Sigmoid colon (tissue), 7 donors: ENCODE measurements around the gene SLC2A13. TPM values are rescaled to one million over a fixed set of nuclear protein-coding genes. Genes with fewer than 3 reads are reported as not detected.

ENCODE experiments used
- DNase-seq: peaks from one replicate; pipeline ENCODE4 v3.0.0-alpha.2; 2019
- H3K27ac ChIP-seq, 4 donors: fragments of 200-600 bp; sonication (generic); one replicate each; pipeline ENCODE4 v1.5.1; 2016 to 2019; ENCODE audit warnings: mild to moderate bottlenecking in 1 of 4
- H3K27me3 ChIP-seq, 3 donors: fragments of 200-600 bp; sonication (generic); one replicate each; pipeline ENCODE4 v1.5.1; 2019; ENCODE audit warnings: mild to moderate bottlenecking in 1 of 3
- H3K36me3 ChIP-seq, 4 donors: fragments of 200-600 bp; sonication (generic); one replicate each; pipeline ENCODE4 v1.5.1; 2016 to 2019
- H3K4me1 ChIP-seq, 4 donors: fragments of 200-600 bp; sonication (generic); one replicate each; pipeline ENCODE4 v1.5.1; 2017 to 2019
- H3K4me3 ChIP-seq, 4 donors: fragments of 200-600 bp; sonication (generic); one replicate each; pipeline ENCODE4 v1.5.1; 2017 to 2019; ENCODE audit warnings: mild to moderate bottlenecking in 2 of 4, moderate library complexity in 1 of 4
- H3K9me3 ChIP-seq, 4 donors: fragments of 200-600 bp in 3 of 4; sonication (generic) in 3 of 4; one replicate each; pipeline versions ENCODE4 v1.5.1 to v1.6.1; 2013 to 2019
- EP300 ChIP-seq, 4 donors: sonication (generic); formaldehyde crosslinking; IDR thresholded peaks; one replicate each; pipeline ENCODE4 v1.6.1; 2017; ENCODE audit warnings: antibody characterized with exemption in 4 of 4
- POLR2A ChIP-seq, 2 donors: fragments of 450-650 bp; IDR thresholded peaks; one replicate each; pipeline ENCODE4 v1.6.1; 2016; ENCODE audit warnings: antibody characterized with exemption in 2 of 2, mild to moderate bottlenecking in 2 of 2, moderate library complexity in 2 of 2
- POLR2AphosphoS5 ChIP-seq, 4 donors: sonication (generic); formaldehyde crosslinking; IDR thresholded peaks; one replicate each; pipeline ENCODE4 v1.6.1; 2017; ENCODE audit warnings: antibody characterized with exemption in 4 of 4
- WGBS, 2 donors: extraction: QIAGEN DNeasy Blood & Tissue Kit; methylation state at CpG; one replicate each; pipeline ENCODE4 v1.1.7; 2013; 5-methylcytosine and 5-hydroxymethylcytosine counted together
- intact Hi-C: fragments of 100-400 bp; cut with DNase I; formaldehyde crosslinking; loops from one replicate; pipeline ENCODE4 v1.15.1; 2023
- polyA plus RNA-seq, 3 donors: library from polyadenylated mRNA; stranded (reverse); fragments of 200-250 nt; gene quantifications; one replicate each; pipeline ENCODE4 v1.2.3, GENCODE V29; 2013
- total RNA-seq, 4 donors: library from RNA; depleted of rRNA; stranded (reverse); fragments of >200 nt; gene quantifications; one replicate each; pipeline ENCODE4 v1.1.0, GENCODE V29; 2016
- TF ChIP-seq, protein P1 (sequence below), 4 experiments: fragments of 450-650 bp in 3 of 4; fragments of 200-600 bp in 1 of 4; IDR thresholded peaks; one replicate each; pipeline ENCODE4 v1.5.1; 2016 to 2019; ENCODE audit warnings: antibody characterized with exemption in 4 of 4, mild to moderate bottlenecking in 3 of 4, moderate library complexity in 2 of 4
- donor health status: healthy with polysubstance abuse.
- donor health status: Bipolar disorder and iron deficiency.
- donor health status: healthy.

SLC2A13 gene
- total and polyA plus RNA-seq, 7 donors, result 1.8 to 32.3 (median 20.2) TPM

DNA sequence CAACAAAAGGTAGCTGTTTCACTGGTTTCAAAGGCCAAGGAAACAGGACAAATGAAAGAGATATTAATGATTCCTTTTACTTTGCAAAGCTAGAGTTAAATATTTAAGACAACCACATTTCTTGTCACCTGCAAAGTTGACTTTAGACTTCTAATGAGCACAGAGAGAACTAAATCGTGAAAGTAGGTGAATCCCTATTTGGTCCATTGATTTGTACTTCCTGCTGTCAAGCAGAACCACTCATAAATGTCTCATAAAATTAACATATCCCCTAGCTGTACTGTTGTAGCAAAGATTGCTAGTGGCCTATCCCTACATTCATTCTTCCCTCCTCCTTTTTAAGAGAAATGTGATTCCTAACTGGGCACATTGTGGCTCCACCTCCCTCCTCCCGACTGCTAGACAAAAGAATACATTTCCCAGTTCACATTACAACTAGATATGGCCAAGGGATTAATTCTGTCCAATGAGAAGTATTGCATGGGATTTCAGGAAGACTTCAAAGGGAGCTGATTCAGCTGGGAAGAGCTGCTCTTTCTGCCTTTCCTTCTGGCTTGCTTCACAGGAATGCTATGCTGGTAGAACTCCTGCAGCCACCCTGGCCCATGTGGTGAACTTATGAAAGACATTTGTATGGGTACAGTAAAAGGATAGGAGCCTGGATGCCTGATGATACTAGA, 258.8 kb downstream of the SLC2A13 start:
- Histone ChIP-seq H3K9me3 (no peaks in the 10 kb centered on the region), H3K4me1 (no peaks in the 10 kb centered on the region), H3K36me3 (no peaks in the 10 kb centered on the region), H3K27me3 (no peaks in the 10 kb centered on the region), H3K27ac (no peak overlapping the region), H3K4me3 (no peak overlapping the region)
- intact Hi-C loops, result no loop called here
- no peak for DNase-seq
- TF ChIP-seq, protein P1, sequence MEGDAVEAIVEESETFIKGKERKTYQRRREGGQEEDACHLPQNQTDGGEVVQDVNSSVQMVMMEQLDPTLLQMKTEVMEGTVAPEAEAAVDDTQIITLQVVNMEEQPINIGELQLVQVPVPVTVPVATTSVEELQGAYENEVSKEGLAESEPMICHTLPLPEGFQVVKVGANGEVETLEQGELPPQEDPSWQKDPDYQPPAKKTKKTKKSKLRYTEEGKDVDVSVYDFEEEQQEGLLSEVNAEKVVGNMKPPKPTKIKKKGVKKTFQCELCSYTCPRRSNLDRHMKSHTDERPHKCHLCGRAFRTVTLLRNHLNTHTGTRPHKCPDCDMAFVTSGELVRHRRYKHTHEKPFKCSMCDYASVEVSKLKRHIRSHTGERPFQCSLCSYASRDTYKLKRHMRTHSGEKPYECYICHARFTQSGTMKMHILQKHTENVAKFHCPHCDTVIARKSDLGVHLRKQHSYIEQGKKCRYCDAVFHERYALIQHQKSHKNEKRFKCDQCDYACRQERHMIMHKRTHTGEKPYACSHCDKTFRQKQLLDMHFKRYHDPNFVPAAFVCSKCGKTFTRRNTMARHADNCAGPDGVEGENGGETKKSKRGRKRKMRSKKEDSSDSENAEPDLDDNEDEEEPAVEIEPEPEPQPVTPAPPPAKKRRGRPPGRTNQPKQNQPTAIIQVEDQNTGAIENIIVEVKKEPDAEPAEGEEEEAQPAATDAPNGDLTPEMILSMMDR (IDR thresholded peaks at IDR 0.05), result no peak
- no peak for TF ChIP-seq POLR2AphosphoS5 (IDR thresholded peaks at IDR 0.05)
- TF ChIP-seq POLR2A (IDR thresholded peaks at IDR 0.05), result no peak
- TF ChIP-seq EP300 (IDR thresholded peaks at IDR 0.05), result no peak
- 69 to 76% methylated on average over 2 of the region's 2 CpGs for whole genome bisulfite sequencing, 2 donors

DNA sequence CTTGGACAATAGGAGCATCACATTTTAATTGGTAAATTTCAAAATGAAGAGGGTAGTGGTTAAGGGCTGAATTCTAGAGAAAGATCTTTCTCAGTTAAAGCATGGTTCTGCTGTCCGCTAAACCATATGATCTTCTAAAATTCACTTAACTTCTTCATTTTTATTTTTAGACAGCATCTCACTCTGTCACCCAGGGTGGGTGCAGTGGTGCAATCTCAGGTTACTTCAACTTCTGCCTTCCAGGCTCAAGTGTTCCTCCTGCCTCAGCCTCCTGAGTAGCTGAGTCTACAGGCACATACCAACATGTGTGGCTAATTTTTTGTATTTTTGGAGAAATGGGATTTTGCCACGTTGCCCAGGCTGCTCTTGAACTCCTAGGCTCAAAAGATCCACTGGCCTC, 259.6 kb downstream of the SLC2A13 start:
- no peak for DNase-seq
- TF ChIP-seq POLR2AphosphoS5 (IDR thresholded peaks at IDR 0.05) (no peak), EP300 (IDR thresholded peaks at IDR 0.05) (no peak), POLR2A (IDR thresholded peaks at IDR 0.05) (no peak)
- Histone ChIP-seq H3K36me3 (no peaks in the 10 kb centered on the region), H3K9me3 (no peaks in the 10 kb centered on the region), H3K27ac (no peak overlapping the region), H3K27me3 (no peaks in the 10 kb centered on the region), H3K4me3 (no peak overlapping the region), H3K4me1 (no peaks in the 10 kb centered on the region)
- intact Hi-C loops, result no loop called here
- 81 to 91% methylated on average over 2 of the region's 2 CpGs for WGBS, 2 donors

DNA sequence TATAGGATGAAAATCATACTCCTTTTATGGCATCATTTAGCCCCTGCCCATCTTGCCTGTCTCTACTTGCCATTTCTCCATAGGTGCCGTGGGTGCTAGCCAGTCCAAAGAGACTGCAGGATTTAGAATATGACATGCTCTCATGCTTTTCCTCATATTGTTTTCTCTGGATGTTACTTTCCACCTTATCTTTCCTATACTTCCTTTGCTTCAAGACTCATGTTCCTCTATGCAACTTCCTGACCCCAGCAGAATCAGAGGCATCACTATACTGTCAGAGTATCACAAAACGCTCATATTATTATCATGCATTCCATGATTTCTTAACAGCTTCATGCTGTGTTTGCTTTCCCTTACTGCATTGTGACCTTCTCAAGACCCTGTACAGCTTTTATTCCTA, 265.5 kb downstream of the SLC2A13 start:
- Histone ChIP-seq H3K27ac (no peak overlapping the region), H3K4me1 (no peaks in the 10 kb centered on the region), H3K27me3 (no peaks in the 10 kb centered on the region), H3K4me3 (no peak overlapping the region), H3K36me3 (no peaks in the 10 kb centered on the region), H3K9me3 (no peaks in the 10 kb centered on the region)
- 94 to 95% methylated on average over 2 of the region's 2 CpGs for WGBS, 2 donors
- TF ChIP-seq, protein P1 (IDR thresholded peaks at IDR 0.05), result no peak
- TF ChIP-seq EP300 (IDR thresholded peaks at IDR 0.05), result no peak
- TF ChIP-seq POLR2AphosphoS5 (IDR thresholded peaks at IDR 0.05), result no peak
- TF ChIP-seq POLR2A (IDR thresholded peaks at IDR 0.05), result no peak
- DNase-seq, result no peak
- intact Hi-C loops, result no loop called here

DNA sequence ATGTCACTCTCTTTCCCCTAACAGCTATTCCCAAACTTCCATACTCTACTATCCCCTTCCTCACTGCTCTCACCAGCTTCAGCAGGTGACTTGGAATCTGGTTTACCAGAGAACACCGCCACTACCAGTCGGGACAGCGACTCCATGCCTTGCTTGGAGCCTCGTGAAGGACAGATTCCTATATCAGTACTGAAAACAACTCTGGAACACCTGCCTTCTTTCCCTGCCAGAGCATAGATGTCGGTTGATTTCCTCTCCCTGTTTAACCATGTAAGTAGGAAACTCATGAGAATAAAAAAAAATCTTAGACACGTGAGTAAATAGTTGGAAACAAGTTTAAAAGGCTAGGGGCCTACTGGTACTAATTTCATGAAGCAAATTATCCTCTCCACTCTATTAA, 266.8 kb downstream of the SLC2A13 start:
- Histone ChIP-seq H3K9me3 (no peaks in the 10 kb centered on the region), H3K27me3 (no peaks in the 10 kb centered on the region), H3K4me3 (no peak overlapping the region), H3K4me1 (no peaks in the 10 kb centered on the region), H3K36me3 (no peaks in the 10 kb centered on the region), H3K27ac (no peak overlapping the region)
- no peak for DNase-seq
- intact Hi-C loops, result no loop called here
- TF ChIP-seq POLR2A (IDR thresholded peaks at IDR 0.05), result no peak
- TF ChIP-seq, protein P1 (IDR thresholded peaks at IDR 0.05), result no peak
- TF ChIP-seq EP300 (IDR thresholded peaks at IDR 0.05), result no peak
- TF ChIP-seq POLR2AphosphoS5 (IDR thresholded peaks at IDR 0.05), result no peak
- 96% methylated on average over 6 of the region's 6 CpGs for WGBS, 2 donors

DNA sequence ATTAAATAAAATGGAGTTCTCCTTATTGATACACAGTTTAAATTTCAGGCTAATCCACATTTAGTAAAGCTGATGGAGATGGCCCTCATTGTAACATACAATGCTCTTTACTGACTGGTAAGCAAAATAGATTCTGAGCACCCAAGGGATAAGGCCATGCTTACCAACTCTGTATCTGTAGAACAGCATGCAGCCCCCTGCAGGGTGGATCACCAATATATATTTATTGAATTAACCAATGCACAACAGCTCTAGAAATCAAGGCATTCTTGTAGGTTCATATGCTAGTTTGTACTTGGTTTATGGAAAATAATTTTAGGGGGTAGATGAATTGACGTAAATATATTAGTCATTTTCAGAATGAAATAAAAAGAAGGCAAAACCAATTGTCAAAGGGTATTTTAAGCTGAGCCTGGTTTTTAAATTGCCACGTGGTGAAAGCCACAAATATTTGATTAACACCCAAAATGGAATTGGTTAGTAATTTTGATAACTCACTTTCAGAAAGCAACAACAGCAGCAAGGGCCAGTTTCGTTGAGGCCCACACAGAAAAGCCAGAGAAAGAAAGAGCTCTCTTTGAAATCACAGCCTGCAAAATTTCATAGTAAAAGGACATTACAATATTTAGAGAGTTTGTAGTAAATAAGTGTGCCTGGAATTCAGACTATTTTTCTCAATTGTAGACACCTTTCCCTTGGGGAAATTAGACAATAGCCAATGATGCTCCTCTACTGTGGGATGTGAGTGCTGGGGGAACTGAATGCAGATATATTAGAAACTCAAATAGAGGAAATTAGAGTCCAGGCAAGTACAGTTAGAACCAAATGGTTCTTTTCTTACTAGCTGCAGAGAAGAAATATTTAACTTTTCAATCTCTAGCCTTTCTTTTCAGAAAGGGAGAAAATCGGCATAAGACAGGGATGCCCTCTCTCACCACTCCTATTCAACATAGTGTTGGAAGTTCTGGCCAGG, 270.1 kb downstream of the SLC2A13 start:
- Histone ChIP-seq H3K27ac (no peak overlapping the region), H3K36me3 (no peaks in the 10 kb centered on the region), H3K9me3 (no peaks in the 10 kb centered on the region), H3K27me3 (no peaks in the 10 kb centered on the region), H3K4me1 (no peaks in the 10 kb centered on the region), H3K4me3 (no peak overlapping the region)
- TF ChIP-seq, protein P1 (IDR thresholded peaks at IDR 0.05), result no peak
- TF ChIP-seq EP300 (IDR thresholded peaks at IDR 0.05) (no peak), POLR2AphosphoS5 (IDR thresholded peaks at IDR 0.05) (no peak), POLR2A (IDR thresholded peaks at IDR 0.05) (no peak)
- WGBS, 2 donors, result 80 to 86% methylated on average over 4 of the region's 4 CpGs
- DNase-seq, result no peak
- intact Hi-C loops, result no loop called here
